Tibial artery (tissue), 4 donors: ENCODE results near the gene PLSCR4.

ENCODE experiments used
- DNase-seq, 2 donors: peaks; one replicate each; pipeline ENCODE4 v3.0.0-alpha.2; 2019
- H3K27ac ChIP-seq, 2 donors: fragments of 200-600 bp; sonication (generic) in 1 of 2; 1 replicate in 1 of 2; 2 replicates in 1 of 2; pipeline ENCODE4 v1.5.1; 2018 to 2019; ENCODE audit warnings: mild to moderate bottlenecking in 1 of 2
- H3K27me3 ChIP-seq, 2 donors: fragments of 200-600 bp; sonication (generic) in 1 of 2; one replicate each; pipeline versions ENCODE4 v1.5.1 to v1.6.0; 2016 to 2019
- H3K36me3 ChIP-seq, 3 donors: fragments of 200-600 bp; sonication (generic) in 2 of 3; one replicate each; pipeline ENCODE4 v1.5.1; 2016 to 2019; ENCODE audit warnings: mild to moderate bottlenecking in 2 of 3
- H3K4me1 ChIP-seq, 4 donors: fragments of 200-600 bp; sonication (generic) in 2 of 4; 1 replicate in 3 of 4; 2 replicates in 1 of 4; pipeline ENCODE4 v1.5.1; 2016 to 2019
- H3K4me3 ChIP-seq, 2 donors: fragments of 200-600 bp; sonication (generic) in 1 of 2; 1 replicate in 1 of 2; 2 replicates in 1 of 2; pipeline ENCODE4 v1.5.1; 2018 to 2019; ENCODE audit warnings: mild to moderate bottlenecking in 2 of 2
- H3K9me3 ChIP-seq, 3 donors: fragments of 200-600 bp; sonication (generic) in 1 of 3; one replicate each; pipeline ENCODE4 v1.5.1; 2016 to 2019
- intact Hi-C: fragments of 100-400 bp; cut with DNase I; formaldehyde crosslinking; loops from one replicate; pipeline ENCODE4 v1.15.0; 2023; ENCODE audit warnings: low total_unique reads
- TF ChIP-seq, protein P1 (sequence below), 2 experiments: fragments of 200-600 bp in 1 of 2; fragments of 450-650 bp in 1 of 2; IDR thresholded peaks; one replicate each; pipeline ENCODE4 v1.5.1; 2017 to 2019; ENCODE audit warnings: antibody characterized with exemption in 2 of 2, mild to moderate bottlenecking in 1 of 2, moderate library complexity in 1 of 2

Gene PLSCR4

DNA sequence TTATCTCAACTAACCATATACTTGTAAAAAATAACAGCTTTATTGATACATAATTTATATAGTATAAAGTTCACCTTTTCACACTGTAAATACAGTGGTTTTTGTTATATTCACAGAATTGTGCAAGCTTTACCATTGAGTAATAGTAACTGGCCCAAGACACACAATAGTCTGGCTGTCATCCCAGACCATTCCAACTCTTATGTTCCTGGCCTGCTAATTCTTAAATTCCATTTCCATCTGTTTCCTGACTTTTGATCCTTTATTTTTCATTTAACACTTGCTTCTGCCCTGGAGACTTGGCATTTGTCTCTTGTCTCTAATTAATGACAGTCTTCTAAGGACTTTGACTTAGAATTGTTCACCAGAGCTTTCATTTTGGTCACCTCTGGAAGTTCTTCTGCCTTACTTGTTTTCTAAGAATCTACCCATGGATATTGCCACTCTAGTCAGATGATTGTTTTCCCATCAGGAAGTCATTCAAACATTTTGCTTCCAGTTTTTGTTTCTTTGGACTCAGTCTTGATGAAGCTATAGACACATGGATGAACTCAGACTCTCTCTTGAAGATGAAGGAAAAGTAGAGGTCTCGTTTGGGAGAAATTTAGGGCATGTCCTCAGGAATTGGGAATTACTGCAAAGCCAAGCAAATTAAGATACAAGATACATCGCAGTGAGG is 27.2 kb upstream of the PLSCR4 start:
- Histone ChIP-seq H3K9me3 (no peaks in the 10 kb centered on the region), H3K27me3 (no peaks in the 10 kb centered on the region), H3K36me3 (no peaks in the 10 kb centered on the region), H3K27ac (peak overlapping the region; percentile 5 to 8), H3K4me1 (peaks cover 0 to 62% (median 23%) of the 10 kb centered on the region in 4 donors), H3K4me3 (no peak overlapping the region)
- peak in 1 of 2 donors; percentile 44 for DNase-seq
- intact Hi-C loops: no loop called here
- TF ChIP-seq, protein P1, sequence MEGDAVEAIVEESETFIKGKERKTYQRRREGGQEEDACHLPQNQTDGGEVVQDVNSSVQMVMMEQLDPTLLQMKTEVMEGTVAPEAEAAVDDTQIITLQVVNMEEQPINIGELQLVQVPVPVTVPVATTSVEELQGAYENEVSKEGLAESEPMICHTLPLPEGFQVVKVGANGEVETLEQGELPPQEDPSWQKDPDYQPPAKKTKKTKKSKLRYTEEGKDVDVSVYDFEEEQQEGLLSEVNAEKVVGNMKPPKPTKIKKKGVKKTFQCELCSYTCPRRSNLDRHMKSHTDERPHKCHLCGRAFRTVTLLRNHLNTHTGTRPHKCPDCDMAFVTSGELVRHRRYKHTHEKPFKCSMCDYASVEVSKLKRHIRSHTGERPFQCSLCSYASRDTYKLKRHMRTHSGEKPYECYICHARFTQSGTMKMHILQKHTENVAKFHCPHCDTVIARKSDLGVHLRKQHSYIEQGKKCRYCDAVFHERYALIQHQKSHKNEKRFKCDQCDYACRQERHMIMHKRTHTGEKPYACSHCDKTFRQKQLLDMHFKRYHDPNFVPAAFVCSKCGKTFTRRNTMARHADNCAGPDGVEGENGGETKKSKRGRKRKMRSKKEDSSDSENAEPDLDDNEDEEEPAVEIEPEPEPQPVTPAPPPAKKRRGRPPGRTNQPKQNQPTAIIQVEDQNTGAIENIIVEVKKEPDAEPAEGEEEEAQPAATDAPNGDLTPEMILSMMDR (IDR thresholded peaks at IDR 0.05): no peak

DNA sequence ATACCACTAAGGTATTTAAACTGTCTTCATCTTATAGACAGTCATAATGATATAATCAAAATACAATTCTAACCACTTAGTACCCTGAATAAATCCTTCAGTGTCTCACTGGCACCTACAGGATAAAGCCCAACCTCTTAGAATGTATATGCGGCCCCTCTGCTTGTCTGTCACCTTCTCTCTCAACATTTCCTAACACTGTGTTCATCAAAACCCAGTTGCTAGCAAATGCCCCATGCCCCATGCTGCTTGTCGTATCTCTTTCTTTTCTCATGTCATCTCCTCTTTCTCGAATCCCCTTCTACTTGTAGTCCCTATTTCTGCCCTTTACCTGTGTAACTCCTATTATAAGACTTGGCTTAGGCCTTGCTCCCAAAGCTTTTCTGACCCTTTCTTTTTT is 24.6 kb upstream of the PLSCR4 start:
- H3K27ac ChIP-seq: peak overlapping the region; percentile 40 to 49
- TF ChIP-seq, protein P1 (IDR thresholded peaks at IDR 0.05): no peak
- peaks cover 0 to 53% (median 19%) of the 10 kb centered on the region in 4 donors for H3K4me1 ChIP-seq

DNA sequence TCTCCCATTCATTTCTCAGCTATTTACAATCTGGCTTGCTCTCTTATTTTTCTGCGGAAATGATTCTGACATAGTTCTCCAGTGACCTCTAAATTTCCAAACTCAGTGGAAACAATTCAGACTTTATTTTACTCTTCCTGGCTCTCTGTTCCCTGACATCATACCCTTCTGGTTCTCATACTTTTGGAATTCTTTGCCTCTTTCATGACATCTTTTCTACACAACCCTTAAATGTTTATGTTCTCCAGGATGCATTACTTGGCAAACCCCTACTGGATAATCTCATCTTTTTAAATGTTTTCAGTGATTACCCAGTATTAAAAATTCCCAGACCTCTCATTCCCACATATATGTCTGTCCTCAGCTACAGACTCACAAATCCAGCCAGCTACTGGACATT is 23.9 kb upstream of the PLSCR4 start:
- TF ChIP-seq, protein P1 (IDR thresholded peaks at IDR 0.05): no peak
- no peak for DNase-seq
- H3K36me3 ChIP-seq: no peaks in the 10 kb centered on the region
- H3K4me1 ChIP-seq: peaks cover 0 to 48% (median 19%) of the 10 kb centered on the region in 4 donors
- peak overlapping the region; percentile 40 to 49 for H3K27ac ChIP-seq
- intact Hi-C loops: no loop called here
- H3K4me3 ChIP-seq: no peak overlapping the region
- H3K9me3 ChIP-seq: no peaks in the 10 kb centered on the region
- no peaks in the 10 kb centered on the region for H3K27me3 ChIP-seq

More for the DNA sequence above, 24.6 kb upstream of the PLSCR4 start:
- Histone ChIP-seq H3K36me3 (no peaks in the 10 kb centered on the region), H3K4me3 (no peak overlapping the region), H3K9me3 (no peaks in the 10 kb centered on the region), H3K27me3 (no peaks in the 10 kb centered on the region)
- DNase-seq: no peak
- intact Hi-C loops: no loop called here

DNA sequence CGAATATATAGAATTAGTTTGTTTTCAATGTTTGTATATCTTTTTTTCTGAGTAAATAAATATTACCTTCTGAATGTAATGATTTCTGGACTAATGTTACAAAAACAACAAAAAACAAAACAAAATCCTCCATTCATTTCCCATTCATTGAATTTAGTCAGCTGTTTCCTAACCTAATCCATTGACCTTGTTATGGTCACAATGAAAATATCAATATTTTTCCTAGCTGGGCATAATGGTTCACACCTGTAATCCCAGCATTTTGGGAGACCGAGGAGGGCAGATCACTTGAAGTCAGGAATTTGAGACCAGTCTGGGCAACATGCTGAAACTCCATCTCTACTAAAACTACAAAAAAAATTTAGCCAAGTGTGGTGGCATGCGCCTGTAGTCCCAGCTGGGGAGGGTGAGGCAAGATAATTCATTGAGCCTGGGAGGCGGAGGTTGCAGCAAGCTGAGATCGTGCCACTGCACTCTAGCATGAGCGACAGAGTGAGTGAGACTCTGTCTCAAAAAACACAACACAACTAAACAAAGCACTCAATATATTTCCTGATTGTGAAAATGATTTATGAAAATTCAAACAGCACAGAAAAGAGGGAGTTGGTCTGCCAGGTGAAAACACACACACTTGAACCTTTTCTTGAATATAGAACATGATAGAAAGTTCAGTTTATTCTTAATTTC is 23.0 kb upstream of the PLSCR4 start:
- H3K36me3 ChIP-seq: no peaks in the 10 kb centered on the region
- TF ChIP-seq, protein P1 (IDR thresholded peaks at IDR 0.05): no peak
- no peaks in the 10 kb centered on the region for H3K27me3 ChIP-seq
- H3K9me3 ChIP-seq: no peaks in the 10 kb centered on the region
- peaks cover 0 to 38% (median 19%) of the 10 kb centered on the region in 4 donors for H3K4me1 ChIP-seq
- H3K4me3 ChIP-seq: no peak overlapping the region
- no peak for DNase-seq
- peak overlapping the region in 1 of 2 donors; percentile 40 for H3K27ac ChIP-seq
- intact Hi-C loops: no loop called here

DNA sequence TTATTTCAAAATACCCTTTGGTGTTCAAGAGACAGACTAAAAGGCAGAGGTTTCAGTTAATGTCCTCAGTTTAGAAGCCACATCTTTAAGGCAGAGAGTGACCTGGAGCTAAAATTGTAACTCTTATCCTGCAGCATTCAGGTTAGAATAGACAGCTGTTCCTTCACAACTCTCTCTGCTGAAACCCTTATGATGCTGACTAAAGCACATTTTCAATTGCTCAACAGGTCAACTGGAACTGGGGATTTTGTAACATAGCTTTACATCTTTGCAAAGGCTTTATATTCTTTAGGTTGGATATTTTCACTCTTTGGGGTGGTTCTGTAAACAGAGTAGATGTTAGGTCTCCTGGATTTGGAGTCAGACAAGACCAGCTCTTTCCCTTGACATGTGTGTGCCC is 20.3 kb upstream of the PLSCR4 start:
- no peaks in the 10 kb centered on the region for H3K27me3 ChIP-seq

More for the DNA sequence above, 20.3 kb upstream of the PLSCR4 start:
- intact Hi-C loops: no loop called here
- H3K9me3 ChIP-seq: no peaks in the 10 kb centered on the region
- H3K4me1 ChIP-seq: peaks cover 0 to 20% (median 9%) of the 10 kb centered on the region in 4 donors
- no peak overlapping the region for H3K27ac ChIP-seq
- no peaks in the 10 kb centered on the region for H3K36me3 ChIP-seq
- TF ChIP-seq, protein P1 (IDR thresholded peaks at IDR 0.05): no peak
- DNase-seq: no peak
- no peak overlapping the region for H3K4me3 ChIP-seq
